ENCODE data around the gene ALDH1A1. TPM values are rescaled to one million over a fixed set of nuclear protein-coding genes. Genes with fewer than 3 reads are reported as not detected.

The ALDH1A1 gene
- polyA plus RNA-seq, 3 donors = 28.6 to 117 (median 105) TPM

DNA sequence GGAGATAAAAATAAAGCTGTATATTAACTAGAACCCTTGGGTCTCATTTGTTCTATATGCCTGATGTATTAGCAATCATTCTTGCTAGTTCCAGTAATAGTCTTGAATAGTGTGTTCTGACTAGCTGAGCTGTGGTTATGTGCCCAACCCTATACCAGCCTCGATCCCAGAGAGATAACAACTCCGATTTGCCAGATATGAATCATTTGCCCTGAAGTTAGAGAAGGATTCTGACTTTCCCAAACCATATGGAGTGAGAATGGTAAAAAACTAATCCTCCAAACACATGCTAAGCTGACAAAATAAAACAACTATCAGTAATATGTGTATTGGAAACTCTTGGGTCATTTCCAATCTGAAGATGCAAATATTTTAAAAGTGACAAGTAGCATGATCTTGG is 64.8 kb downstream of the ALDH1A1 start:
- Histone ChIP-seq H4K20me1 (ENCODE audit: insufficient read depth, low read length) (no peaks in the 10 kb centered on the region), H3K27ac (ENCODE audit: low read depth in 1 of 2, low read length in 2 of 2) (no peak overlapping the region), H3K4me2 (replicated peaks; ENCODE audit: extremely low read depth, low read length, poor library complexity, severe bottlenecking) (no peak overlapping the region), H2AFZ (ENCODE audit: insufficient read depth, low read depth, low read length, poor library complexity, severe bottlenecking) (no peak overlapping the region), H3K9me3 (replicated peaks in 1 of 2; ENCODE audit: control insufficient read depth in 1 of 2, insufficient read depth in 1 of 2, low read length in 2 of 2) (peaks cover 0 to 4% of the 10 kb centered on the region in 2 donors), H3K79me2 (ENCODE audit: insufficient read depth, low read length) (no peaks in the 10 kb centered on the region), H3K9ac (ENCODE audit: insufficient read depth, low read length, poor library complexity, severe bottlenecking) (no peak overlapping the region), H3K4me3 (replicated peaks in 1 of 3; ENCODE audit: low read depth in 2 of 3, low read length in 3 of 3) (no peak overlapping the region), H3K4me1 (ENCODE audit: control insufficient read depth in 1 of 2, insufficient read depth in 2 of 2, low read length in 2 of 2) (no peaks in the 10 kb centered on the region), H3K27me3 (ENCODE audit: control insufficient read depth in 2 of 2, insufficient read depth in 2 of 2, low read length in 2 of 2) (no peaks in the 10 kb centered on the region), H3K36me3 (replicated peaks in 1 of 2; ENCODE audit: control insufficient read depth in 1 of 2, insufficient read depth in 2 of 2, low read length in 2 of 2) (no peaks in the 10 kb centered on the region)
- no CpG with 5 or more reads among the region's 2 CpGs for WGBS (ENCODE audit: insufficient coverage)
- DNase-seq = no peak
- Mint-ChIP-seq H3K4me3 (no peak overlapping the region), H3K36me3 (peaks cover 5 to 7% of the 10 kb centered on the region in 2 donors), H3K27me3 (ENCODE audit: low read depth in 3 of 3) (peaks cover 0 to 1% (median 1%) of the 10 kb centered on the region in 3 donors), H3K4me1 (no peaks in the 10 kb centered on the region), H3K9me3 (peaks cover 0 to 15% (median 8%) of the 10 kb centered on the region in 7 donors), H3K27ac (no peak overlapping the region)
- intact Hi-C loops (cut with micrococcal nuclease) = no loop called here
- TF ChIP-seq, protein P1, sequence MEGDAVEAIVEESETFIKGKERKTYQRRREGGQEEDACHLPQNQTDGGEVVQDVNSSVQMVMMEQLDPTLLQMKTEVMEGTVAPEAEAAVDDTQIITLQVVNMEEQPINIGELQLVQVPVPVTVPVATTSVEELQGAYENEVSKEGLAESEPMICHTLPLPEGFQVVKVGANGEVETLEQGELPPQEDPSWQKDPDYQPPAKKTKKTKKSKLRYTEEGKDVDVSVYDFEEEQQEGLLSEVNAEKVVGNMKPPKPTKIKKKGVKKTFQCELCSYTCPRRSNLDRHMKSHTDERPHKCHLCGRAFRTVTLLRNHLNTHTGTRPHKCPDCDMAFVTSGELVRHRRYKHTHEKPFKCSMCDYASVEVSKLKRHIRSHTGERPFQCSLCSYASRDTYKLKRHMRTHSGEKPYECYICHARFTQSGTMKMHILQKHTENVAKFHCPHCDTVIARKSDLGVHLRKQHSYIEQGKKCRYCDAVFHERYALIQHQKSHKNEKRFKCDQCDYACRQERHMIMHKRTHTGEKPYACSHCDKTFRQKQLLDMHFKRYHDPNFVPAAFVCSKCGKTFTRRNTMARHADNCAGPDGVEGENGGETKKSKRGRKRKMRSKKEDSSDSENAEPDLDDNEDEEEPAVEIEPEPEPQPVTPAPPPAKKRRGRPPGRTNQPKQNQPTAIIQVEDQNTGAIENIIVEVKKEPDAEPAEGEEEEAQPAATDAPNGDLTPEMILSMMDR (IDR thresholded peaks at IDR 0.05) = no peak

DNA sequence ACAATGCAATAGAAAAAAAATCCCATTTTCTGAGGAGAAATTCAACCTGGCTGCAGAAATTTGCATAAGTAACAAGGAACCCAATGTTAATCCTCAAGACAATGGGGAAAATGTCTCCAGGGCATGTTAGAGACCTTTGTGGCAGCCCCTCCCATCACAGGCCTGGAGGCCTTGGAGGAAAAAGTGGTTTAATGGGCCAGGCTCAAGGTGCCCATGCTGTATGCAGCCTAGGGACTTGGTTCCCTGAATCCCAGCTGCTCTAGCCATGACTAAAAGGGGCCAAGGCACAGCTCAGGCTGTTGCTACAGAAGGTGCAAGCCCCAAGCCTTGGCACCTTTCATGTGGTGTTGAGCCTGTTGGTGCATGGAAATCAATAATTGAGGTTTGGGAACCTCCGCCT is 66.5 kb downstream of the ALDH1A1 start:
- peak overlapping the region in 1 of 7 donors; percentile 3 for H3K27ac Mint-ChIP-seq
- Histone ChIP-seq H3K9ac (ENCODE audit: insufficient read depth, low read length, poor library complexity, severe bottlenecking) (no peak overlapping the region), H3K36me3 (replicated peaks in 1 of 2; ENCODE audit: control insufficient read depth in 1 of 2, insufficient read depth in 2 of 2, low read length in 2 of 2) (no peaks in the 10 kb centered on the region), H3K27ac (ENCODE audit: low read depth in 1 of 2, low read length in 2 of 2) (no peak overlapping the region), H3K79me2 (ENCODE audit: insufficient read depth, low read length) (no peaks in the 10 kb centered on the region), H2AFZ (ENCODE audit: insufficient read depth, low read depth, low read length, poor library complexity, severe bottlenecking) (no peak overlapping the region), H3K4me1 (ENCODE audit: control insufficient read depth in 1 of 2, insufficient read depth in 2 of 2, low read length in 2 of 2) (no peaks in the 10 kb centered on the region), H3K9me3 (replicated peaks in 1 of 2; ENCODE audit: control insufficient read depth in 1 of 2, insufficient read depth in 1 of 2, low read length in 2 of 2) (peaks cover 0 to 4% of the 10 kb centered on the region in 2 donors), H3K27me3 (ENCODE audit: control insufficient read depth in 2 of 2, insufficient read depth in 2 of 2, low read length in 2 of 2) (no peaks in the 10 kb centered on the region), H3K4me2 (replicated peaks; ENCODE audit: extremely low read depth, low read length, poor library complexity, severe bottlenecking) (no peak overlapping the region), H3K4me3 (replicated peaks in 1 of 3; ENCODE audit: low read depth in 2 of 3, low read length in 3 of 3) (no peak overlapping the region), H4K20me1 (ENCODE audit: insufficient read depth, low read length) (no peaks in the 10 kb centered on the region)
- DNase-seq = no peak
- H3K4me1 Mint-ChIP-seq = no peaks in the 10 kb centered on the region
- 100% methylated on average over 1 of the region's 1 CpG for WGBS (ENCODE audit: insufficient coverage)
- H3K9me3 Mint-ChIP-seq = peaks cover 0 to 15% (median 8%) of the 10 kb centered on the region in 7 donors
- H3K27me3 Mint-ChIP-seq (ENCODE audit: low read depth in 3 of 3) = peaks cover 0 to 1% (median 1%) of the 10 kb centered on the region in 3 donors
- TF ChIP-seq, protein P1 (IDR thresholded peaks at IDR 0.05) = no peak
- peaks cover 5 to 7% of the 10 kb centered on the region in 2 donors for H3K36me3 Mint-ChIP-seq
- intact Hi-C loops (cut with micrococcal nuclease) = no loop called here
- H3K4me3 Mint-ChIP-seq = no peak overlapping the region

All from CD14-positive monocyte (primary cell).